ENCODE data around the gene DPF3.

Gene DPF3

GRCh38 chr14:72673179-72673578 is 220.7 kb downstream of the DPF3 start:
- no peak for DNase-seq

- no peak for DNase-seq
These were observed 227.3 kb downstream of the DPF3 start for GRCh38 chr14:72666610-72667009.

- DNase-seq: no peak
These were observed 228.6 kb downstream of the DPF3 start for GRCh38 chr14:72665259-72665658.

- no peak for DNase-seq
These were observed 229.2 kb downstream of the DPF3 start for GRCh38 chr14:72664651-72665050.

- no peak for DNase-seq
These were observed 229.8 kb downstream of the DPF3 start for GRCh38 chr14:72663956-72664650.

- DNase-seq: no peak
These were observed 230.8 kb downstream of the DPF3 start for GRCh38 chr14:72663076-72663487.

- no peak for DNase-seq
These were observed 231.7 kb downstream of the DPF3 start for GRCh38 chr14:72662214-72662613.

GRCh38 chr14:72657214-72657921 is 236.5 kb downstream of the DPF3 start:
- DNase-seq: no peak

- no peak for DNase-seq
These were observed 240.9 kb downstream of the DPF3 start for GRCh38 chr14:72653026-72653425.

GRCh38 chr14:72652179-72652578 is 241.7 kb downstream of the DPF3 start:
- DNase-seq: no peak

GRCh38 chr14:72651714-72652113 is 242.2 kb downstream of the DPF3 start:
- no peak for DNase-seq

- DNase-seq: no peak
These were observed 242.8 kb downstream of the DPF3 start for GRCh38 chr14:72651081-72651480.

GRCh38 chr14:72649603-72650227 is 244.2 kb downstream of the DPF3 start:
- DNase-seq: no peak

- no peak for DNase-seq
These were observed 246.1 kb downstream of the DPF3 start for GRCh38 chr14:72647782-72648181.

- DNase-seq: no peak
These were observed 246.9 kb downstream of the DPF3 start for GRCh38 chr14:72646861-72647528.

GRCh38 chr14:72645706-72646105 is 248.2 kb downstream of the DPF3 start:
- no peak for DNase-seq

- DNase-seq: peak; percentile 45
These were observed 249.0 kb downstream of the DPF3 start for GRCh38 chr14:72644758-72645489.

GRCh38 chr14:72644038-72644437 is 249.9 kb downstream of the DPF3 start:
- peak; percentile 87 for DNase-seq

GRCh38 chr14:72643317-72643801 is 250.5 kb downstream of the DPF3 start:
- peak; percentile 71 for DNase-seq

GRCh38 chr14:72640911-72641485 is 252.9 kb downstream of the DPF3 start:
- DNase-seq: no peak

- no peak for DNase-seq
These were observed 255.9 kb downstream of the DPF3 start for GRCh38 chr14:72638021-72638420.

GRCh38 chr14:72636871-72637270 is 257.0 kb downstream of the DPF3 start:
- no peak for DNase-seq

Data from NCI-H2171 treated with DMSO at 0.1 percent for 48 hours (cell line).